HG02885 (cell line): ENCODE measurements around the gene CCDC47.

Experiments
- ATAC-seq: cut with Tn5 transposase; IDR thresholded peaks from one replicate; pipeline ENCODE4 v1.9.1; 2021; ENCODE audit warnings: mild to moderate bottlenecking; ENCODE audit not compliant: unreplicated experiment, poor library complexity

The CCDC47 gene

GRCh38 chr17:63786117-63786516 is 12.7 kb upstream of the CCDC47 start:
- no peak for ATAC-seq

GRCh38 chr17:63785556-63785955 is 12.2 kb upstream of the CCDC47 start:
- no peak for ATAC-seq

- ATAC-seq: no peak
Measured at GRCh38 chr17:63783522-63783921, 10.1 kb upstream of the CCDC47 start.

GRCh38 chr17:63780928-63781327 is 7.5 kb upstream of the CCDC47 start:
- ATAC-seq: no peak

- ATAC-seq: no peak
Measured at GRCh38 chr17:63780507-63780906, 7.1 kb upstream of the CCDC47 start.

GRCh38 chr17:63775420-63775819 is 2.0 kb upstream of the CCDC47 start:
- ATAC-seq: no peak

- no peak for ATAC-seq
Measured at GRCh38 chr17:63774969-63775265, 1.5 kb upstream of the CCDC47 start.

GRCh38 chr17:63774141-63774968 is 958 bp upstream of the CCDC47 start, which contains the start of gene DDX42:
DDX42 (plus strand) TSS chr17:63774170; CDS start chr17:63787050, 12,880 bp downstream.
- peak; percentile 13 for ATAC-seq

- no peak for ATAC-seq
Measured at GRCh38 chr17:63772801-63773271, 561 bp downstream of the CCDC47 start.

GRCh38 chr17:63768433-63768832 is 5.0 kb downstream of the CCDC47 start:
- no peak for ATAC-seq

- ATAC-seq: no peak
Measured at GRCh38 chr17:63766754-63767153, 6.6 kb downstream of the CCDC47 start.

- ATAC-seq: no peak
Measured at GRCh38 chr17:63764716-63765115, 8.7 kb downstream of the CCDC47 start.

GRCh38 chr17:63762161-63763078 is 11.0 kb downstream of the CCDC47 start:
- ATAC-seq: no peak

- no peak for ATAC-seq
Measured at GRCh38 chr17:63760771-63761539, 12.4 kb downstream of the CCDC47 start.

- ATAC-seq: no peak
Measured at GRCh38 chr17:63758428-63758827, 15.0 kb downstream of the CCDC47 start.

GRCh38 chr17:63754046-63754445 is 19.4 kb downstream of the CCDC47 start:
- ATAC-seq: no peak

- ATAC-seq: no peak
Measured at GRCh38 chr17:63753215-63753614, 20.2 kb downstream of the CCDC47 start.

GRCh38 chr17:63752707-63753106 is 20.7 kb downstream of the CCDC47 start:
- ATAC-seq: no peak

GRCh38 chr17:63751806-63752205 is 21.6 kb downstream of the CCDC47 start:
- ATAC-seq: no peak

- peak; percentile 88 for ATAC-seq
Measured at GRCh38 chr17:63741408-63742173, 31.8 kb downstream of the CCDC47 start, which contains the start of gene STRADA. STRADA (minus strand) TSS chr17:63741799; CDS start chr17:63728369, 13,430 bp downstream.
